GM12865 (cell line): ENCODE data around the gene ZNF664.

Source experiments
- DNase-seq: peaks from one replicate; pipeline ENCODE4 v3.0.0; 2010; ENCODE audit warnings: low read depth
- H3K4me3 ChIP-seq: 2 replicates; pipeline ENCODE4 v1.5.1; 2011; ENCODE audit warnings: mild to moderate bottlenecking, low read depth, low read length, control low read depth
- CTCF ChIP-seq: IDR thresholded peaks from 2 replicates; pipeline ENCODE4 v1.5.1; 2011; ENCODE audit warnings: low read length, control low read depth, low read depth, inconsistent platforms; ENCODE audit not compliant: insufficient read depth; ENCODE audit errors: missing control alignments

Gene ZNF664

GRCh38 chr12:124017064-124017463 is 44.0 kb downstream of the ZNF664 start:
- DNase-seq, result no peak
- TF ChIP-seq CTCF, result no peak
- H3K4me3 ChIP-seq, result no peak overlapping the region

- no peak overlapping the region for H3K4me3 ChIP-seq
- DNase-seq, result no peak
- TF ChIP-seq CTCF, result no peak
Measured at GRCh38 chr12:124018539-124018938, 45.5 kb downstream of the ZNF664 start.

- no peak for TF ChIP-seq CTCF
- no peak for DNase-seq
- no peak overlapping the region for H3K4me3 ChIP-seq
Measured at GRCh38 chr12:124019115-124019514, 46.1 kb downstream of the ZNF664 start.

- TF ChIP-seq CTCF, result no peak
- H3K4me3 ChIP-seq, result no peak overlapping the region
- DNase-seq, result no peak
Measured at GRCh38 chr12:124020514-124020949, 47.5 kb downstream of the ZNF664 start.

- TF ChIP-seq CTCF, result no peak
- DNase-seq, result no peak
Measured at GRCh38 chr12:124021007-124021406, 48.0 kb downstream of the ZNF664 start.

GRCh38 chr12:124022161-124022560 is 49.1 kb downstream of the ZNF664 start:
- no peak for TF ChIP-seq CTCF
- H3K4me3 ChIP-seq, result no peak overlapping the region
- no peak for DNase-seq

More at GRCh38 chr12:124021007-124021406, 48.0 kb downstream of the ZNF664 start:
- H3K4me3 ChIP-seq, result no peak overlapping the region

- DNase-seq, result no peak
- H3K4me3 ChIP-seq, result no peak overlapping the region
- no peak for TF ChIP-seq CTCF
Measured at GRCh38 chr12:124024263-124024678, 51.3 kb downstream of the ZNF664 start.
